Measurements from ENCODE around the gene KLHL22. TPM values are rescaled to one million over a fixed set of nuclear protein-coding genes. Genes with fewer than 3 reads are reported as not detected.

KLHL22 gene
- total and polyA plus RNA-seq, 2 of the 8 experiments (the other 6 are each of a cell fraction or from before 2014, with no cell fraction given), result 9.4 to 16.2 TPM

GRCh38 chr22:20469110-20469868, 26.3 kb downstream of the KLHL22 start:
- FAIRE-seq, result no peak
- TF ChIP-seq NANOG (IDR thresholded peaks at IDR 0.05; ENCODE audit: insufficient read depth, low read depth, low read length, poor library complexity, severe bottlenecking), result no peak
- no peak for TF ChIP-seq MAX (IDR thresholded peaks at IDR 0.05)
- TF ChIP-seq CTCF (IDR thresholded peaks at IDR 0.05; ENCODE audit: control extremely low read depth in 1 of 3, insufficient read depth in 1 of 3, low read depth in 1 of 3, low read length in 3 of 3), result no peak
- no peak for TF ChIP-seq CREB1 (IDR thresholded peaks at IDR 0.05)
- TF ChIP-seq BACH1 (IDR thresholded peaks at IDR 0.05; ENCODE audit: low read length), result no peak
- TF ChIP-seq NRF1 (IDR thresholded peaks at IDR 0.05; ENCODE audit: low read depth, low read length), result no peak
- TF ChIP-seq SAP30 (IDR thresholded peaks at IDR 0.05; ENCODE audit: insufficient read depth, insufficient replicate concordance, low read length), result no peak
- no peak for TF ChIP-seq SRF (IDR thresholded peaks at IDR 0.05; ENCODE audit: low read depth, low read length)
- no peak for TF ChIP-seq SP4 (IDR thresholded peaks at IDR 0.05; ENCODE audit: low read length)
- no peak for TF ChIP-seq CEBPB (IDR thresholded peaks at IDR 0.05; ENCODE audit: low read depth, low read length)

More at GRCh38 chr22:20469110-20469868, 26.3 kb downstream of the KLHL22 start:
- H2BK5ac ChIP-seq (ENCODE audit: low read depth, low read length), result no peak overlapping the region
- peaks cover 0 to 3% of the 10 kb centered on the region in 2 experiments; a peak in 1 of 4 replicates for H3K9me3 ChIP-seq (ENCODE audit: insufficient read depth in 2 of 2, low read depth in 1 of 2, low read length in 1 of 2)
- CTCF ChIA-PET (ENCODE audit: partially characterized antibody), result interaction anchor here (1.0 to 2.9 kb wide), 3 partner anchors 13 to 95 kb away, joined by 3 to 12 read pairs (median 3); no protein-coding TSS in a partner anchor
- H2AFZ ChIP-seq (ENCODE audit: low read length), result no peak overlapping the region
- no peak overlapping the region for H4K5ac ChIP-seq (ENCODE audit: insufficient read length, low read depth, low read length)
- POLR2A ChIA-PET (ENCODE audit: partially characterized antibody), result no interaction called here
- H3K27ac ChIP-seq (ENCODE audit: low read depth, low read length), result no peak overlapping the region
- no peak overlapping the region for H4K91ac ChIP-seq (replicated peaks; ENCODE audit: insufficient read length, low read length)
- H3K4ac ChIP-seq (replicated peaks; ENCODE audit: insufficient read length, low read depth, low read length), result no peak overlapping the region
- H3K27me3 ChIP-seq (replicated peaks in 1 of 4; ENCODE audit: control insufficient read depth in 3 of 4, extremely low read depth in 1 of 4, insufficient read depth in 3 of 4, low read length in 3 of 4), result no peaks in the 10 kb centered on the region
- no peaks in the 10 kb centered on the region; the same call in 1 of the 2 replicates for H3K23me2 ChIP-seq (ENCODE audit: low read depth, low read length)
- H2BK15ac ChIP-seq (ENCODE audit: low read length), result no peak overlapping the region
- no peaks in the 10 kb centered on the region for H4K20me1 ChIP-seq (replicated peaks in 1 of 2; ENCODE audit: control insufficient read depth in 1 of 2, insufficient read depth in 2 of 2, low read length in 2 of 2)
- no peaks in the 10 kb centered on the region for H3K79me1 ChIP-seq (ENCODE audit: low read depth, low read length)
- no peak for DNase-seq (ENCODE audit: low read depth in 1 of 2, low spot score in 2 of 2)
- no peak overlapping the region for H2BK20ac ChIP-seq (ENCODE audit: low read length)
- H2BK12ac ChIP-seq (ENCODE audit: low read depth, low read length), result no peak overlapping the region
- H2BK120ac ChIP-seq (replicated peaks; ENCODE audit: low read depth, low read length), result no peak overlapping the region
- H3K23ac ChIP-seq (ENCODE audit: insufficient read length), result no peak overlapping the region
- H4K8ac ChIP-seq (ENCODE audit: extremely low read depth, insufficient read depth, low read length), result no peak overlapping the region
- no peak overlapping the region for H3K4me3 ChIP-seq (ENCODE audit: extremely low read depth in 1 of 4, insufficient read depth in 2 of 4, low read depth in 3 of 4, low read length in 4 of 4)
- no peaks in the 10 kb centered on the region for H3K79me2 ChIP-seq (ENCODE audit: control insufficient read depth in 1 of 2, insufficient read depth in 2 of 2, low read length in 2 of 2)
- no peak overlapping the region; a peak in 1 of 7 replicates for H3K9ac ChIP-seq (replicated peaks in 1 of 4; ENCODE audit: extremely low read depth in 1 of 4, low read depth in 3 of 4, low read length in 3 of 4)
- WGBS, 2 experiments (ENCODE audit: extremely low coverage in 1 of 2, insufficient coverage in 1 of 2, insufficient read length in 1 of 2, insufficient replicate concordance in 2 of 2, low coverage in 1 of 2, low lambda C conversion rate in 2 of 2, missing lambda C conversion rate in 1 of 2), result 89% methylated on average over 6 of the region's 6 CpGs; no CpG with 5 or more reads in 1 of the 2 experiments
- H3K4me1 ChIP-seq (replicated peaks in 1 of 4; ENCODE audit: control insufficient read depth in 3 of 4, insufficient read depth in 4 of 4, low read length in 3 of 4), result no peaks in the 10 kb centered on the region
- H3K36me3 ChIP-seq (ENCODE audit: control insufficient read depth in 2 of 4, insufficient read depth in 4 of 4, low read length in 3 of 4), result peaks cover 0 to 5% (median 0%) of the 10 kb centered on the region in 4 experiments; a peak in 1 of 8 replicates
- H2AK5ac ChIP-seq (ENCODE audit: low read depth, low read length), result no peak overlapping the region
- no peak overlapping the region for H3K14ac ChIP-seq (ENCODE audit: insufficient read length)
- no peak overlapping the region for H3K56ac ChIP-seq (replicated peaks; ENCODE audit: insufficient read length, low read depth, low read length)
- H3K18ac ChIP-seq (ENCODE audit: extremely low read depth, low read length), result no peak overlapping the region
- no peak overlapping the region for H3K4me2 ChIP-seq (ENCODE audit: insufficient read depth in 1 of 2, low read depth in 2 of 2, low read length in 2 of 2)

Measured in H1 (cell line).